IPS-18a (cell line): ENCODE results near the gene MAML2.

Experiments used
- H3K27ac ChIP-seq: one replicate; pipeline ENCODE4 v1.5.1; 2013; ENCODE audit warnings: low read length
- H3K27me3 ChIP-seq: one replicate; pipeline ENCODE4 v1.6.1; 2013; ENCODE audit warnings: mild to moderate bottlenecking, low read length; ENCODE audit not compliant: control insufficient read depth, insufficient read depth
- H3K36me3 ChIP-seq: one replicate; pipeline ENCODE4 v1.6.1; 2013; ENCODE audit warnings: low read depth, low read length; ENCODE audit not compliant: control insufficient read depth
- H3K4me1 ChIP-seq: one replicate; pipeline ENCODE4 v1.6.1; 2013; ENCODE audit warnings: low read depth, low read length; ENCODE audit not compliant: control insufficient read depth
- H3K4me3 ChIP-seq: one replicate; pipeline ENCODE4 v1.5.1; 2013; ENCODE audit warnings: low read length
- H3K9ac ChIP-seq: one replicate; pipeline ENCODE4 v1.6.1; 2013; ENCODE audit warnings: mild to moderate bottlenecking, low read length, moderate library complexity
- H3K9me3 ChIP-seq: one replicate; pipeline ENCODE4 v1.6.1; 2013; ENCODE audit warnings: low read depth, low read length; ENCODE audit not compliant: control insufficient read depth

MAML2 gene

DNA sequence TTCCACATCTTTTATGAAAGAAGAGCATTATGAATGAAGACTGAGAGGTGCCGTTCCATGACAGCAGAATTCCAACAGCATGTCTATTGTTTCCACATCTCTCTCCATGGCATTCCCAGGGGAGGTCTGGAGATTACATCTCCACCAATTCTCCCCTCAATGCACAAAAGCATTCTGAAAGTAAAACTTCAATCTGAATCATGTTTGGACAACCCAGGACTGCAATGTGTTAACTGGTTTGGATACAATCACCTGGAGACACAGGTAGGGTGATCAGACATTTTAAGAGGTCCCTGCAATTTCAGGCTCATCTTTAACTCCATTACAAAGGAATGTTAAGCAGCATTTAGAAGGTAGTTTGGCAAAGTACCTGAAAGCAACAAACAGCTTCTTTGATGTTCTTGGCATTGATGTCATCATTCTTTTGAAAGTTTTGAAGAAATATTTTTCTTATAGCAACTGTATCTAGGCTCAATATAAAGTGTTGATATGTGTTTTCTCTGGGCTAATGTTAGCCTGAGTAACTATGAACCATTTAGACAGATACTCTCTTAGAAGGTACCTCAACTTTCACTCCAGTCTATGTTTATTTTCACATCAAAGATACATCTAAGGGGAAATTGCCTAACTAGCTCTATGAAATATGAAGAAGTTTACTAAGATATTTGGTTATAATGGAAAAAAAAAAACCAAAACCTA lies 237.6 kb downstream of the MAML2 start:
- H3K9me3 ChIP-seq: no peaks in the 10 kb centered on the region
- H3K36me3 ChIP-seq: no peaks in the 10 kb centered on the region
- no peaks in the 10 kb centered on the region for H3K27me3 ChIP-seq
- H3K9ac ChIP-seq: no peak overlapping the region
- H3K4me1 ChIP-seq: no peaks in the 10 kb centered on the region
- H3K4me3 ChIP-seq: no peak overlapping the region
- no peak overlapping the region for H3K27ac ChIP-seq

DNA sequence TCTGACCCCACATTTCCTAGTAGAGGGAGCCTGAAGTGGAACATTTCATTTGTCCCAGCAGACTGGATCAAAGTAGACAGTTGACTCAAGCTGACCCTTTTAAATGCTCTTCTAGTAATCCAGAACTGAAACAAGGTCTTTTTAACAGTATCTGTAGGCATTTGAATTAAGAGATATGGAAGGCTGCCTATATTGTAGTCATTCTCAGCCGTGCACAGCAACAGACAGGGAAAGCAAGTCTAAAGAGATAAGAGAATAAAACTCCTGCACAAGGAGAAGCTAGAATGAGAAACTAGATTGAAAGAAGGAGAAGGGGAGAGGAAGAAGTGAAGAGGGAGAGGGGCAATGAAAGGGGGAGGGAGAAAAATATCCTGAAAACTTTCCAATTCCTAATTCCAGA lies 238.5 kb downstream of the MAML2 start:
- no peak overlapping the region for H3K4me3 ChIP-seq
- H3K9ac ChIP-seq: no peak overlapping the region
- H3K9me3 ChIP-seq: no peaks in the 10 kb centered on the region
- H3K36me3 ChIP-seq: no peaks in the 10 kb centered on the region
- no peak overlapping the region for H3K27ac ChIP-seq
- H3K27me3 ChIP-seq: no peaks in the 10 kb centered on the region
- no peaks in the 10 kb centered on the region for H3K4me1 ChIP-seq

DNA sequence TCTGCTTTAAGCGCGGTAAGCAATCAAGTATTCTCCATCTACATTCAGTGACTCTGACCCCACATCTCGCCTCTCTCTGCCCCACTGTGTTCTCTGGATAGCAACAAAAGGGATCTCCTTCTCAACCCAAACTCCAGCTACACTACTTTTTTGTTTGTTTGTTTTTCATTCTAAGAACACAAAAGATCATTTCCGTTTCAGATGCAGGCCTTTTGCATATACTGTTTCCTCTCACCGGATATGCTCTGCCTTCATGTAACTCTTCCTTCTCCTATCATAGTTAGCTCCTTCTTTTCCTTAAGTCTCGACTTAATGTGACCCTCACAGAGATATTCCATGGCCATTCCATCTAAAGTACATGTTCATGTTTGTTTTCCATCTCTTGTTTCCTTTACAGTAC lies 239.3 kb downstream of the MAML2 start:
- Histone ChIP-seq H3K9me3 (no peaks in the 10 kb centered on the region), H3K4me1 (peaks cover 3% of the 10 kb centered on the region), H3K9ac (no peak overlapping the region), H3K36me3 (no peaks in the 10 kb centered on the region), H3K27me3 (no peaks in the 10 kb centered on the region), H3K4me3 (no peak overlapping the region), H3K27ac (no peak overlapping the region)

DNA sequence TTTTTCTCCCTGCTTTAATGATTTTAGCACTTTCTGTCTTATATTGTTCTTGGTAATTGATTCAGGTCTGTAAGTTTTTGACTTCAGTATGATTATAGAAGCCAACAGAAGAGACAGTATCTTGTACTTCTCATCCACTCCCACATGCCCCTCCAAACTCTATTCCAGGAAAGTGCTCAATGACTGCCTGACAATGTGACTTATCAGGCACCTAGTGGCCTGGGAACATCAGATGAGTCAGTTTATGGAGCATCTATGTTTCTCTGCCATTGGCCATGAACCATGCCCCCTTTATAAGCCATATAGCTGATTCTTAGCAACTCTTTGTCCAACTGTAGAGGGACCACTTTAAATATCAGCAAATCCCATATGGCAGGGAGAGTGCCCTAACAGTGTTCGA lies 239.9 kb downstream of the MAML2 start:
- no peaks in the 10 kb centered on the region for H3K27me3 ChIP-seq
- H3K9me3 ChIP-seq: no peaks in the 10 kb centered on the region
- H3K4me1 ChIP-seq: peaks cover 3% of the 10 kb centered on the region
- H3K4me3 ChIP-seq: no peak overlapping the region
- no peaks in the 10 kb centered on the region for H3K36me3 ChIP-seq
- H3K9ac ChIP-seq: no peak overlapping the region
- H3K27ac ChIP-seq: no peak overlapping the region

DNA sequence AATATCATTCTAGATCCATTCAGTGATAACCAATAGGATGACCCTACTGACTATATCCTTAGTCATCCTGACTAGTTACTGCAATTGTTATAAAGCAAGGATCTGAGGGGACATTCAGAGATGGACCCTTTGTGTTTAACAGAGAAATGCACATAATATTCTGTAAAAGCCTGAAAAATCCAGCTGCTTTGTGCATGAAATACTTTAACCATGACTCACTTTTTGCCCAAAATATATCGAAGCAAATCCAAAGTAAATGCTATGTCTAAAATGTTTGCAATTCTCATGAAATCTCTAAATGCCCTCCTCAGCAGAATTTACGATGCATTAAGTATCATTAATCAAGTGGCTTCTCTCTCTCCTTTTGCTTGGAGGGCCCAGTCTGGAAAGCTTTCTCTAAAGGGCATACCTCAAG lies 240.3 kb downstream of the MAML2 start:
- Histone ChIP-seq H3K4me1 (peaks cover 3% of the 10 kb centered on the region), H3K9me3 (no peaks in the 10 kb centered on the region), H3K36me3 (no peaks in the 10 kb centered on the region), H3K27me3 (no peaks in the 10 kb centered on the region), H3K9ac (no peak overlapping the region), H3K4me3 (no peak overlapping the region), H3K27ac (no peak overlapping the region)

DNA sequence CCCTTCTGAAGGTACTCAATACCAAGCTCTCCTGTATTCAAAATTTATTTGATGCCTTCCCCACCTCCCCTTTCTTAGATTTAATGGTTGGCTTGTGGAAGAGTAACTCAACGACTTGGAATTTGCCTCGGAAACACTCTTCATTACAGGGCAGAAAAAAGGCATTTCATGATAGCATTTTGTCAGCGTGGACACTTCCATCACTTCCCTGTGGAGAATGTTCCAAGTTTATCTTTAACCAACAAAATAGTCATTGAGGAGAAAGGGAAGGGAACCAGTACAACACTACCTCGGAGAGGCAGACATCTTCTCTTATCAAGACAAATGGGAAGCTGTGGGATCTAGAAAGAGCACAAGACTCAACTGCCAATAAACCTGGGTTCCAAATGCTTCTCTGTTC lies 241.8 kb downstream of the MAML2 start:
- Histone ChIP-seq H3K9ac (no peak overlapping the region), H3K36me3 (no peaks in the 10 kb centered on the region), H3K4me3 (no peak overlapping the region), H3K4me1 (peaks cover 3% of the 10 kb centered on the region), H3K9me3 (no peaks in the 10 kb centered on the region), H3K27me3 (no peaks in the 10 kb centered on the region), H3K27ac (no peak overlapping the region)

DNA sequence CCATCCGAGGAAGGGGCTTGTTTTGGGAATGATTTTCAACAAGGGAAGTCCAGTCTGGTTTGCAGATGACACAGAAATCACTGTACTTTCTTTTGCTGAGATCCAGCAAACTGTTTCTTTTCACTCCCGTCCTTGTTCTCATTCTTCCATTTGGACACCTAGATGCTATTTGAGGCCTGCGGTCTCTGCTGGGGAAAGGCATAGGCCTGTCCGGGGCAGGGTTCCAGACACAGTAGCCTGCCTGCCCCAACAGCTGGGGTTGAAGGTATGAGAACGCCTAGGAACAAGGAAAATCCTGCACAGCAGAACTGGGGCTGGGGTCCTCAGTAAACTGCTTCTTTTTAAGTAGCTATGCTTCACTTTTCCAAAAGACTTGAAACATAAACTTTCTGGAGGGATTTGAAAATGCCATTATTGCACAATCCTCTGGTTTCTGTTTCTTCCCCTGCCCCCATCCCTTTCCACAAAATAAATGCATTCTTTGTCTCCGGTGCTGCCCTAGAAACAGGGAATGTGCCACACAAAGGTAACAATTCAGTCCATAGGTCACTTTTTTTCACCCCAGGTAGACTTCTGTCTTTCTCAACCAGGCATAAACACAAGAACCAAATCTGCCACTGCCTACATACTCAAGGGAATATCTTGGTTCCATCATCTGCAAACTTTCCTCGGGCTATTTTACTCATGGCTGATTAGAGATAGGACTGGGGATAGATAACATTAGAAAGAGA lies 244.3 kb downstream of the MAML2 start:
- H3K36me3 ChIP-seq: no peaks in the 10 kb centered on the region
- H3K9me3 ChIP-seq: no peaks in the 10 kb centered on the region
- no peak overlapping the region for H3K27ac ChIP-seq
- no peaks in the 10 kb centered on the region for H3K27me3 ChIP-seq
- H3K9ac ChIP-seq: no peak overlapping the region
- H3K4me1 ChIP-seq: peaks cover 3% of the 10 kb centered on the region
- H3K4me3 ChIP-seq: no peak overlapping the region

DNA sequence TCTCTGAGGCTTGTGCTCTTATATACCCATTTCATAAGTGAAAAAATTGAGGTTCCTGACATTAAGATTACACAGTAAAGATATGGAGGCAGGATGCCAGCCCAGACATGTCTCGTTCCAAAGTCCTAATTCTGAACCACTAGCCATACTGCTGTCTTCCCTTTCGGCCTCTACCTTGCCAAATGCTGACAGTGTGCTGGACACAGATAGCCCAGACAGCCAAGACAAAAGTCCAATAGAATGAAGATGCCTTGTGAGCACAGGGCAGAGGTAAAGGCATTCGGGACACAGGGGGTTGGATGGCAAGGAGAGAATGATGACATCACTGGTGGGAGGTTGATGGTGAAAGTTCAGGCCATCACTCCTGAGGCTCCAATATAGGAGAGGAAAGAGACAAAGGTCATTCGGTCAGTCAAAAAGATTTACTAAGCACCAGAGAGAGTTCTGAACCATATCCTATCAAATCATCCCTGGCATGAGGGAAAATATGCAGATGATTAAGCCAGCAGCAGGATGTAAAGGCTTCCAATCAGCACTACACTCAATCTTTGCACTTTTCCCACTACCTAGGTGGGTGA lies 245.1 kb downstream of the MAML2 start:
- Histone ChIP-seq H3K27me3 (no peaks in the 10 kb centered on the region), H3K4me1 (peaks cover 3% of the 10 kb centered on the region), H3K9ac (no peak overlapping the region), H3K36me3 (no peaks in the 10 kb centered on the region), H3K27ac (no peak overlapping the region), H3K4me3 (no peak overlapping the region), H3K9me3 (no peaks in the 10 kb centered on the region)

DNA sequence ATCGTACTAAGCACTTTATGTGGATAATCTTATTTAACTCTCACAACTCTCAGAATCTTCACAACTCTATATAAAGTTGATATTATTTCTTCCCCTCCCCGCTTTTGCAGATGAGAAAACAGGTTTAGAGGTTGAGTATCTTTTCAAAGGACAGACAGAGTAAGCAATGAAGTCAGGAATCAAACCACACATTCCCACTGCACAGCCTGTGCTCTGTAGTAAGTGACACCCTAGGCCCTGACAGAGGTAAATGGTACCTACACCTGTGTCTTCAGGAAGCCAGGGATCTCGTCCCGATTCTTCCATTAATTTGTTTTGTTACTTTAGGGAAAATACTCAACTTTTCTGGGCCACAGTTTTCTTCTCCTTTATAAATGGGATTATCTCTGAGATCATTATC lies 246.6 kb downstream of the MAML2 start:
- Histone ChIP-seq H3K36me3 (no peaks in the 10 kb centered on the region), H3K4me1 (peaks cover 3% of the 10 kb centered on the region), H3K9ac (no peak overlapping the region), H3K9me3 (no peaks in the 10 kb centered on the region), H3K27me3 (no peaks in the 10 kb centered on the region), H3K4me3 (no peak overlapping the region), H3K27ac (no peak overlapping the region)

DNA sequence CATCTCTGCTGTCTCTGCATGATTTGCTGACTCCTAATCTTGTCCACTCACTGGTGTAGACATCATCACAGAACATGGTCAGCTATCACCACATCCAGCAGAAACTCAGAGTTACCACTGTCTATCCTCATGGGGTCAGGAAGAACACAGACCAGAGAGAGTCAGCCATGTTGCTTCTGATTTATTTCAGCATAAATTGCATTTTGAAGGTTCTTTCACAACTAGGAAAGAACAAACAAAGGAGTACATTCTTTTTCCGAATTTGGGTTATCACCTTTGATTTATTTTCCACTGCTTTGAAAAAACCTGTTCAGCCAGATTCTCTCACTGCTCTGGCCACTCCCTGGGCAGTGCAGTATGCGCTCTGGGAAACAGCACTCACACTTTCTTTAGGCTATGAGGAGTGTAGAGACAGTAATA lies 247.1 kb downstream of the MAML2 start:
- H3K4me1 ChIP-seq: peaks cover 3% of the 10 kb centered on the region

DNA sequence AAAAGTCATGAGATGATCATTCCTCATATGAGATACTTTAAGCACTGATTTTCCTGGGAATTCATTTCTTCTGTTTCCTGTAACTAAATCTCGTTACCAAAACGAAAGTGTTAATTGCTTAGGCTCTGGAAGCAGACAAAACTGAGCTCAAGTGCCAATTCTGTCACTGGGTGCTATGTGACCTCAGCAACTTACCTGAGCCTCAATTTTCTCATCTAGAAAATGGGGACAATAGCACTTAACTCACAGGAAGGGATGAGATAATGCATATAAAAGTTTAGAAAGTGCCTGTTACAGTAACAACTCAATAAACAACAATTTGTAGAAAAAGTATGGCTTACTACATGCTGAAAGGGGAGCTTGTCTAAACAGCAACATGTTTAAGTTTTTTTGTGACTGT lies 248.8 kb downstream of the MAML2 start:
- Histone ChIP-seq H3K4me1 (peaks cover 3% of the 10 kb centered on the region), H3K9me3 (no peaks in the 10 kb centered on the region), H3K36me3 (no peaks in the 10 kb centered on the region), H3K27me3 (no peaks in the 10 kb centered on the region), H3K9ac (no peak overlapping the region), H3K4me3 (no peak overlapping the region), H3K27ac (no peak overlapping the region)

More for the DNA sequence above, 247.1 kb downstream of the MAML2 start:
- H3K4me3 ChIP-seq: no peak overlapping the region
- no peak overlapping the region for H3K9ac ChIP-seq
- H3K27ac ChIP-seq: no peak overlapping the region
- no peaks in the 10 kb centered on the region for H3K36me3 ChIP-seq
- no peaks in the 10 kb centered on the region for H3K9me3 ChIP-seq
- no peaks in the 10 kb centered on the region for H3K27me3 ChIP-seq

DNA sequence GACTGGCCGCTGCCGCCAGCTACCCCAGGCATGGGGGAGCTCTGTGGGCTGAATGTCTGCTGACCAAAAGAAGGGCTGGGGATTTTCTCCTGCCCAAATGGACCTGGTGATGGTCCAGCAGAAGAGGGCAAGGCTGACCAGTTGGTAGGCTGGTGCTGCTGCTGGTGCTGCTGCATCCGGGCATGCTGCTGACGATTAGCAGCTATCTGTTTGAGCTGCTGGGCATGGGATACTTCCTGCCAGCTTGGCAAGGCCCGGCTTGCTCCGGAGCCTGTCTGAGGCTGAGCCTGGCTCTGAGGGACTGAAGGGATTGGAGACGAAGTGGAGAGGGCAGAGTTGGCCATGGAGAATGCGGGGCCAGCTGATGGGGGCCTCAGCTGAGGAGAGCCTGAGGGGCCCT lies 250.5 kb downstream of the MAML2 start:
- no peak overlapping the region for H3K4me3 ChIP-seq
- H3K9ac ChIP-seq: no peak overlapping the region
- no peaks in the 10 kb centered on the region for H3K9me3 ChIP-seq
- H3K4me1 ChIP-seq: no peaks in the 10 kb centered on the region
- no peaks in the 10 kb centered on the region for H3K27me3 ChIP-seq
- H3K36me3 ChIP-seq: no peaks in the 10 kb centered on the region
- H3K27ac ChIP-seq: no peak overlapping the region
